Mesendoderm (in vitro differentiated cells): ENCODE data around the gene SNX14.
"Not testable (repeated sequence)": the region's sequence is repeated elsewhere in the genome, so short reads cannot be mapped to it uniquely, and the experiment has no call there.

Source experiments
- DNase-seq: peaks from one replicate; pipeline ENCODE4 v3.0.0; 2013
- H2AK5ac ChIP-seq: 2 replicates; pipeline ENCODE4 v1.6.1; 2013; ENCODE audit warnings: low read length, inconsistent platforms
- H2BK120ac ChIP-seq: 2 replicates; pipeline ENCODE4 v1.6.1; 2013; ENCODE audit warnings: low read depth, mild to moderate bottlenecking, low read length, moderate library complexity, mixed read lengths
- H2BK15ac ChIP-seq: replicated peaks from 2 replicates; pipeline ENCODE4 v1.6.1; 2013; ENCODE audit warnings: low read depth, mild to moderate bottlenecking, moderate library complexity
- H2BK5ac ChIP-seq: 2 replicates; pipeline ENCODE4 v1.6.1; 2013; ENCODE audit warnings: low read length, inconsistent platforms
- H3K18ac ChIP-seq: 2 replicates; pipeline ENCODE4 v1.6.1; 2013; ENCODE audit warnings: mild to moderate bottlenecking, low read length, mixed read lengths
- H3K23ac ChIP-seq: one replicate; pipeline ENCODE4 v1.6.1; 2013; ENCODE audit warnings: low read length
- H3K27ac ChIP-seq: 2 replicates; pipeline ENCODE4 v1.5.1; 2013; ENCODE audit warnings: low read depth, mild to moderate bottlenecking, inconsistent platforms, low read length, moderate library complexity
- H3K27me3 ChIP-seq: 2 replicates; pipeline ENCODE4 v1.6.1; 2013; ENCODE audit warnings: low read length, control low read depth, mild to moderate bottlenecking, inconsistent platforms; ENCODE audit not compliant: insufficient read depth, poor library complexity
- H3K36me3 ChIP-seq: 2 replicates; pipeline ENCODE4 v1.6.1; 2013; ENCODE audit warnings: low read length, inconsistent platforms; ENCODE audit not compliant: control insufficient read depth, insufficient read depth
- H3K4ac ChIP-seq: one replicate; pipeline ENCODE4 v1.6.1; 2013; ENCODE audit warnings: low read depth, mild to moderate bottlenecking, low read length, moderate library complexity
- H3K4me1 ChIP-seq: 2 replicates; pipeline ENCODE4 v1.6.1; 2013; ENCODE audit warnings: low read depth, low read length, inconsistent platforms; ENCODE audit not compliant: control insufficient read depth
- H3K4me2 ChIP-seq: 2 replicates; pipeline ENCODE4 v1.6.1; 2013; ENCODE audit warnings: low read length
- H3K4me3 ChIP-seq: 2 replicates; pipeline ENCODE4 v1.5.1; 2013; ENCODE audit warnings: mild to moderate bottlenecking, low read length
- H3K56ac ChIP-seq: one replicate; pipeline ENCODE4 v1.6.1; 2013; ENCODE audit warnings: low read length
- H3K79me1 ChIP-seq: 2 replicates; pipeline ENCODE4 v1.6.1; 2013; ENCODE audit warnings: low read length, inconsistent platforms
- H3K79me2 ChIP-seq: 2 replicates; pipeline ENCODE4 v1.6.1; 2013; ENCODE audit warnings: mild to moderate bottlenecking, low read length; ENCODE audit not compliant: control insufficient read depth, insufficient read depth
- H3K9ac ChIP-seq: 2 replicates; pipeline ENCODE4 v1.6.1; 2013; ENCODE audit warnings: low read length, inconsistent platforms
- H4K5ac ChIP-seq: one replicate; pipeline ENCODE4 v1.6.1; 2013; ENCODE audit warnings: low read length
- H4K8ac ChIP-seq: one replicate; pipeline ENCODE4 v1.6.1; 2013; ENCODE audit warnings: low read depth, mild to moderate bottlenecking, control low read depth, low read length, moderate library complexity
- WGBS: extraction: QIAGEN DNeasy Blood & Tissue Kit; methylation state at CpG from one replicate; pipeline ENCODE4 v1.1.7; 2013; ENCODE audit warnings: low lambda C conversion rate, missing lambda C conversion rate; ENCODE audit not compliant: insufficient coverage; ENCODE audit errors: extremely low coverage; 5-methylcytosine and 5-hydroxymethylcytosine counted together

SNX14 gene

GRCh38 chr6:85594197-85594930 is 706 bp upstream of the SNX14 start:
- no peaks in the 10 kb centered on the region for H3K4me1 ChIP-seq
- H3K9ac ChIP-seq: peak overlapping the region; percentile 93
- peak overlapping the region; percentile 69 for H3K27ac ChIP-seq
- no peak overlapping the region for H3K23ac ChIP-seq
- no peaks in the 10 kb centered on the region for H3K79me1 ChIP-seq
- H3K4ac ChIP-seq: no peak overlapping the region
- no peaks in the 10 kb centered on the region for H3K79me2 ChIP-seq
- no peaks in the 10 kb centered on the region for H3K27me3 ChIP-seq
- no peak overlapping the region for H2BK15ac ChIP-seq
- peak; percentile 42 for DNase-seq
- H3K56ac ChIP-seq: peak overlapping the region; percentile 98
- H3K18ac ChIP-seq: peak overlapping the region; percentile 3
- H2BK120ac ChIP-seq: no peak overlapping the region
- no peak overlapping the region for H4K5ac ChIP-seq
- WGBS: no CpG with 5 or more reads among the region's 35 CpGs
- peak overlapping the region; percentile 70 for H3K4me3 ChIP-seq
- H4K8ac ChIP-seq: no peak overlapping the region
- H2AK5ac ChIP-seq: no peak overlapping the region
- H2BK5ac ChIP-seq: no peak overlapping the region
- peak overlapping the region; percentile 1 for H3K4me2 ChIP-seq
- H3K36me3 ChIP-seq: no peaks in the 10 kb centered on the region

GRCh38 chr6:85592033-85592432 is 1.6 kb downstream of the SNX14 start:
- no peak overlapping the region for H2AK5ac ChIP-seq
- no peak overlapping the region for H4K8ac ChIP-seq
- H3K4me3 ChIP-seq: no peak overlapping the region
- H3K79me1 ChIP-seq: peaks cover 2% of the 10 kb centered on the region
- no peak overlapping the region for H3K9ac ChIP-seq
- no peak overlapping the region for H3K23ac ChIP-seq
- H4K5ac ChIP-seq: no peak overlapping the region
- H3K36me3 ChIP-seq: no peaks in the 10 kb centered on the region
- no peak overlapping the region for H3K4ac ChIP-seq
- no peak overlapping the region for H3K4me2 ChIP-seq
- H3K4me1 ChIP-seq: no peaks in the 10 kb centered on the region
- no peak for DNase-seq
- no peak overlapping the region for H2BK120ac ChIP-seq
- no CpG with 5 or more reads among the region's 1 CpG for WGBS
- no peak overlapping the region for H2BK15ac ChIP-seq
- no peaks in the 10 kb centered on the region for H3K79me2 ChIP-seq
- H3K27me3 ChIP-seq: no peaks in the 10 kb centered on the region
- H3K56ac ChIP-seq: no peak overlapping the region
- H2BK5ac ChIP-seq: no peak overlapping the region
- no peak overlapping the region for H3K18ac ChIP-seq
- no peak overlapping the region for H3K27ac ChIP-seq

DNA sequence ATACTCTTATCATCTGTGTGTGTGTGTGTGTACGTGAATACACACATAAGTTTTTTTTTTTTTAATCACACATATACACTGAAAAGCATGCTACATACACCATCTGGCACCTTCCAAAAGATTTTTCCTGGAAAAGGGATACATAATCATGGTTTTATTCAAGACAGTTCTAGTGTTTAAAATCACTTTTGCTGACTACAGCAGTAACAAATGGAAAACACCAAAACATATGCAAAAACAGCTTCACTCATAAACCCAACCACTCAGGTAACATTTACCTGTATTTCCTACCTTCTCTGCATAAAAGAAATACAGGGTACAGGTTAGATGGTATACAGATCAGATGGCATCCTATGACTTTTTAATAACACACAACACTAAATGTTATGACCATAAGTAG is 2.5 kb downstream of the SNX14 start:
- no CpG with 5 or more reads among the region's 1 CpG for WGBS

GRCh38 chr6:85585741-85586140 is 7.9 kb downstream of the SNX14 start:
- peaks cover 6% of the 10 kb centered on the region for H3K4me1 ChIP-seq
- WGBS: no CpG with 5 or more reads among the region's 3 CpGs
- DNase-seq: no peak
- no peak overlapping the region for H2BK15ac ChIP-seq
- H2BK5ac ChIP-seq: no peak overlapping the region
- no peak overlapping the region for H2AK5ac ChIP-seq
- H3K56ac ChIP-seq: no peak overlapping the region
- no peaks in the 10 kb centered on the region for H3K36me3 ChIP-seq
- H4K5ac ChIP-seq: no peak overlapping the region
- H3K18ac ChIP-seq: no peak overlapping the region
- H3K23ac ChIP-seq: no peak overlapping the region
- H4K8ac ChIP-seq: no peak overlapping the region
- peaks cover 5% of the 10 kb centered on the region for H3K79me1 ChIP-seq
- no peak overlapping the region for H3K4me2 ChIP-seq
- no peak overlapping the region for H3K4ac ChIP-seq
- no peak overlapping the region for H3K9ac ChIP-seq
- no peak overlapping the region for H3K4me3 ChIP-seq
- H2BK120ac ChIP-seq: no peak overlapping the region
- no peaks in the 10 kb centered on the region for H3K27me3 ChIP-seq
- no peak overlapping the region for H3K27ac ChIP-seq
- H3K79me2 ChIP-seq: no peaks in the 10 kb centered on the region

More for the DNA sequence above, 2.5 kb downstream of the SNX14 start:
- no peak overlapping the region for H4K5ac ChIP-seq
- no peak overlapping the region for H3K4ac ChIP-seq
- H3K79me2 ChIP-seq: no peaks in the 10 kb centered on the region
- H2BK5ac ChIP-seq: no peak overlapping the region
- no peaks in the 10 kb centered on the region for H3K4me1 ChIP-seq
- H2BK120ac ChIP-seq: no peak overlapping the region
- H3K4me2 ChIP-seq: no peak overlapping the region
- H3K4me3 ChIP-seq: no peak overlapping the region
- peaks cover 2% of the 10 kb centered on the region for H3K79me1 ChIP-seq
- no peak overlapping the region for H3K9ac ChIP-seq
- no peak overlapping the region for H3K27ac ChIP-seq
- H3K56ac ChIP-seq: no peak overlapping the region
- H3K18ac ChIP-seq: no peak overlapping the region
- H4K8ac ChIP-seq: no peak overlapping the region
- no peaks in the 10 kb centered on the region for H3K36me3 ChIP-seq
- no peak overlapping the region for H3K23ac ChIP-seq
- H2BK15ac ChIP-seq: no peak overlapping the region
- no peak for DNase-seq
- no peaks in the 10 kb centered on the region for H3K27me3 ChIP-seq
- H2AK5ac ChIP-seq: no peak overlapping the region

GRCh38 chr6:85582832-85583231 is 10.8 kb downstream of the SNX14 start:
- not testable (repeated sequence) for H3K4me1 ChIP-seq, H3K23ac ChIP-seq, H2AK5ac ChIP-seq, H3K79me2 ChIP-seq, H2BK120ac ChIP-seq, H3K9ac ChIP-seq, DNase-seq, H2BK5ac ChIP-seq, H2BK15ac ChIP-seq, H3K27me3 ChIP-seq, H4K5ac ChIP-seq, H3K4me3 ChIP-seq, H3K27ac ChIP-seq, H3K79me1 ChIP-seq, H3K4ac ChIP-seq, H3K4me2 ChIP-seq, H3K36me3 ChIP-seq, H3K56ac ChIP-seq, H4K8ac ChIP-seq, H3K18ac ChIP-seq
- WGBS: no CpG with 5 or more reads among the region's 4 CpGs

DNA sequence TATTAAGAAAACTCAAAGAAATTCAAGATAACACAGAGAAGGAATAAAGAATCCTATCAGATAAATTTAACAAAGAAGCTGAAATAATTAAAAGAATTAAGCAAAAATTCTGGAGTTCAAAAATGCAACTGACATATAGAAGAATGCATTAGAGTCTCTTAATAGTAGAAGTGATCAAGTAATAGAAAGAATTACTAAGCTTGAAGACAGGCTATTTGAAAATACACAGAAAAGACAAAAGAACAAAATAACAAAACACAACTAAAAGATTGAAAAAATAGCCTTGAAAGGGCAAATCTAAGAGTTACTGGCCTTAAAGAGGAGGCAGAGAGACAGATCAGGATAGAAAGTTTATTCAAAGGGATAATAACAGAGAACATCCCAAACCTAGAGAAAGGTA is 12.1 kb downstream of the SNX14 start:
- H3K4ac ChIP-seq: no peak overlapping the region
- H3K36me3 ChIP-seq: no peaks in the 10 kb centered on the region
- H3K56ac ChIP-seq: no peak overlapping the region
- no peaks in the 10 kb centered on the region for H3K27me3 ChIP-seq
- H3K79me1 ChIP-seq: peaks cover 6% of the 10 kb centered on the region
- no peak overlapping the region for H3K9ac ChIP-seq
- H3K4me1 ChIP-seq: peaks cover 9% of the 10 kb centered on the region
- H3K79me2 ChIP-seq: no peaks in the 10 kb centered on the region
- H2BK120ac ChIP-seq: no peak overlapping the region
- no peak overlapping the region for H3K27ac ChIP-seq
- no peak overlapping the region for H4K8ac ChIP-seq
- H3K18ac ChIP-seq: no peak overlapping the region
- no peak overlapping the region for H3K4me3 ChIP-seq
- no peak for DNase-seq
- no peak overlapping the region for H4K5ac ChIP-seq
- H3K4me2 ChIP-seq: no peak overlapping the region
- no peak overlapping the region for H2BK15ac ChIP-seq
- no peak overlapping the region for H3K23ac ChIP-seq
- no peak overlapping the region for H2AK5ac ChIP-seq
- H2BK5ac ChIP-seq: no peak overlapping the region
